Lower leg skin (tissue), 4 donors: ENCODE data around the gene C19orf81. TPM values are rescaled to one million over a fixed set of nuclear protein-coding genes. Genes with fewer than 3 reads are reported as not detected.

Source experiments
- DNase-seq, 2 donors: peaks; one replicate each; pipeline ENCODE4 v3.0.0-alpha.2; 2019; ENCODE audit warnings: low spot score in 2 of 2
- H3K4me3 ChIP-seq: fragments of 200-600 bp; sonication (generic); 2 replicates; pipeline ENCODE4 v1.5.1; 2017; ENCODE audit warnings: mild to moderate bottlenecking, low read depth; ENCODE audit not compliant: poor library complexity, severe bottlenecking
- POLR2A ChIP-seq, 2 donors: fragments of 450-650 bp; IDR thresholded peaks; one replicate each; pipeline ENCODE4 v1.6.1; 2016 to 2017; ENCODE audit warnings: antibody characterized with exemption in 2 of 2, mild to moderate bottlenecking in 1 of 2, moderate library complexity in 1 of 2
- WGBS, 2 donors: methylation state at CpG; one replicate each; pipeline ENCODE4 v1.1.5; 2018; 5-methylcytosine and 5-hydroxymethylcytosine counted together
- intact Hi-C: fragments of 100-400 bp; cut with DNase I; formaldehyde crosslinking; loops from one replicate; pipeline ENCODE4 v1.15.0; 2023; ENCODE audit warnings: low total_unique reads
- total RNA-seq, 4 donors: library from RNA; depleted of rRNA; stranded (reverse); fragments of >200 nt; gene quantifications; one replicate each; pipeline ENCODE4 v1.1.0, GENCODE V29; 2016
- TF ChIP-seq, protein P1 (sequence below), 3 donors: fragments of 450-650 bp; IDR thresholded peaks; one replicate each; pipeline ENCODE4 v1.5.1; 2016; ENCODE audit warnings: antibody characterized with exemption in 3 of 3, mild to moderate bottlenecking in 3 of 3, moderate library complexity in 2 of 3

Gene C19orf81
- total RNA-seq, 4 donors from 2014 or later, result 0.91 to 1.4 TPM; not detected in 2

- TF ChIP-seq, protein P1, sequence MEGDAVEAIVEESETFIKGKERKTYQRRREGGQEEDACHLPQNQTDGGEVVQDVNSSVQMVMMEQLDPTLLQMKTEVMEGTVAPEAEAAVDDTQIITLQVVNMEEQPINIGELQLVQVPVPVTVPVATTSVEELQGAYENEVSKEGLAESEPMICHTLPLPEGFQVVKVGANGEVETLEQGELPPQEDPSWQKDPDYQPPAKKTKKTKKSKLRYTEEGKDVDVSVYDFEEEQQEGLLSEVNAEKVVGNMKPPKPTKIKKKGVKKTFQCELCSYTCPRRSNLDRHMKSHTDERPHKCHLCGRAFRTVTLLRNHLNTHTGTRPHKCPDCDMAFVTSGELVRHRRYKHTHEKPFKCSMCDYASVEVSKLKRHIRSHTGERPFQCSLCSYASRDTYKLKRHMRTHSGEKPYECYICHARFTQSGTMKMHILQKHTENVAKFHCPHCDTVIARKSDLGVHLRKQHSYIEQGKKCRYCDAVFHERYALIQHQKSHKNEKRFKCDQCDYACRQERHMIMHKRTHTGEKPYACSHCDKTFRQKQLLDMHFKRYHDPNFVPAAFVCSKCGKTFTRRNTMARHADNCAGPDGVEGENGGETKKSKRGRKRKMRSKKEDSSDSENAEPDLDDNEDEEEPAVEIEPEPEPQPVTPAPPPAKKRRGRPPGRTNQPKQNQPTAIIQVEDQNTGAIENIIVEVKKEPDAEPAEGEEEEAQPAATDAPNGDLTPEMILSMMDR (IDR thresholded peaks at IDR 0.05), result no peak
- TF ChIP-seq POLR2A (IDR thresholded peaks at IDR 0.05), result no peak
- 64 to 75% methylated on average over 22 to 23 of the region's 23 CpGs for WGBS, 2 donors
- no peak for DNase-seq
- intact Hi-C loops, result no loop called here
- H3K4me3 ChIP-seq, result no peak overlapping the region
These were observed 53.1 kb downstream of the C19orf81 start for GRCh38 chr19:50702158-50702870.

- DNase-seq, result no peak
- TF ChIP-seq, protein P1 (IDR thresholded peaks at IDR 0.05), result no peak
- no peak for TF ChIP-seq POLR2A (IDR thresholded peaks at IDR 0.05)
- no peak overlapping the region for H3K4me3 ChIP-seq
- WGBS, 2 donors, result 69 to 70% methylated on average over 35 to 41 of the region's 47 CpGs
- intact Hi-C loops, result no loop called here
These were observed 53.9 kb downstream of the C19orf81 start for GRCh38 chr19:50702871-50703829.

DNA sequence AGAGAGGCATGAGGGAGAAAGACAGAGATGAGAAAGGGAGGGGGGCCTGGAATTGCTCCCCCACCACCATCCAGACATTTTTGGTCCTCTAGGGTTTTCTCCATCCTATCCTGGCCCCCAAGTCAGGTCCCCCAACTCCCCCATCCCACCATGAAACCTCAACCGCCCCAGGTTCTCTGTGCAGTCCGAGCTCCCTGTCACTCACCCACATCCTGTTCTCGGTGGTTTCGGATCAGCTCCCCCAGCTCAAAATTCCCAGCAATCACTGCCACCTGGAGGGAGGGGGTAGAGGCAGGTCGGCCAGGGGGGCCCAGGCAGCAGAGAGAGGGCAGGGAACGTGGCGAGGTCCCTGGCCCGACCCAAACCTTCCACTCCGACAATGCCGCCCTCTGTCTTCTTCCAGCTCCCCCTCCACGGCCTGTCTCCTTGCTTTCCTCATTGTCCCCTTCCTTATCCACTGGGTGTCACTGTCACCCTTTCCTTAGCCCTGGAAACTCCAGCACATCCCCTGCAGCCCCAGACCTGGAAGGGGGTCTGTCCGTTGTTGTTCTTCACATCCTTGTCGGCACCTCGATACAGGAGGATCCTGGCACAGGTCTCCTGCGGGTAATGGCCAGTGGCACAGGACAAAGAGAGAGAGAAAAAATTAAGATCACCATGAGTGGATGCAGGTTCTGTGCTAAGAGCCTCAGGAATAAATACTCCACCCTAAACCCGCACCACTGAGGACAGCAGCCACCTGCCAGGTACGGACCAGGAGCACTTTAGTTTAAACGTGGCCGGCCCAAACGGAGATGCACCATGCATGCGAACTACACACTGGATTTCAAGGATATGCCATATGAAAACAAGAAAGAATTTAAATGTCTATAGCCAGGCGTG is 54.9 kb downstream of the C19orf81 start:
- WGBS, 2 donors, result 36 to 42% methylated on average over 22 of the region's 22 CpGs
- no peak for TF ChIP-seq POLR2A (IDR thresholded peaks at IDR 0.05)
- TF ChIP-seq, protein P1 (IDR thresholded peaks at IDR 0.05), result no peak
- intact Hi-C loops, result no loop called here
- H3K4me3 ChIP-seq, result no peak overlapping the region
- DNase-seq, result no peak

DNA sequence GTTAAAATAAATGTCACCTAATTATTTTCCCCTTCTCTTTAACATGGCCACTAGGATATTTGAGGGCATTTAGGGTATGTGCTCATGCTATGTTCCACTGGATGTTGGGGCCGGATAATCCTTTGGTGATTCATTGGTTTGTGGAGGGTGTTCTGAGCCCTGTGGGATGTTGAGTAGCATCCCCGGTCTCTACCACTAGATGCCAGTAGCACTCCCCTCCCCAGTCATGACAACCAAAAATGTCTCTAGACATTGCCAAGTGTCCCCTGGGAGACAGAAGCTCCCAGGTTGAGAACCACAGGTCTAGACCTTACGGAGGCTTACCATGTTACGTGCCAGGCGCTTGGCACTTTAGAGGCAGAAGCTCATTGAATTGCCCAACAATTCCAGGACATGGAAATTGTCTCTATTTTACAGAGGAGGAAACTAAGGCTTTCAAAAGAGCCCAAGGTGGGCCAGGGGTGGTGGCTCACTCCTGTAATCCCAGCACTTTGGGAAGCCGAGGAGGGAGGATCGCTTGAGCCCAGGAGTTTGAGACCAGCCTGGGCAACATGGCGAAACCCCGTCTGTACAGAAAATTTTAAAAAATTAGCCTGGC is 56.3 kb downstream of the C19orf81 start:
- no peak for TF ChIP-seq POLR2A (IDR thresholded peaks at IDR 0.05)
- TF ChIP-seq, protein P1 (IDR thresholded peaks at IDR 0.05), result no peak
- DNase-seq, result no peak
- intact Hi-C loops, result no loop called here
- 36 to 41% methylated on average over 9 of the region's 9 CpGs for WGBS, 2 donors
- no peak overlapping the region for H3K4me3 ChIP-seq

DNA sequence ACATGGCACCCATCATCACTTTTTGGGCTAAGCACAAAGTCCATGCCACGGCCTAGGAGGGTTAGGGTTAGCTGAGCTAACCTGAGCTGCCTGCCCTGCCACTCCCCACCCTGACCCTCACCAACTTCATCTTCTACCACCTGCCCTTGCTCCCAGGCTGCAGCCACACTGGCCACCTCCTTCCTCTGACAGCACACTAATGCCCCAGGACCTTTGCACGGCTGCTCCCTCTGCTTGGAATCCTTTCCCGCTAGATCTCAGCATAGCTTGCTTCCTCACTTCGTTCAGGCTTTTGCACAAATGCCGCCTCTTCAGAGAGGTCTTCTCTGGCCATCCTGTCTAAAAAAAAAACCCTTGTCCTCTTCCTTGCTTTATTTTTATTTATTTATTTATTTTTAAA is 57.1 kb downstream of the C19orf81 start:
- 68 to 76% methylated on average over 5 of the region's 5 CpGs for WGBS, 2 donors
- no peak for DNase-seq

More for the DNA sequence above, 57.1 kb downstream of the C19orf81 start:
- no peak for TF ChIP-seq POLR2A (IDR thresholded peaks at IDR 0.05)
- TF ChIP-seq, protein P1 (IDR thresholded peaks at IDR 0.05), result no peak
- no peak overlapping the region for H3K4me3 ChIP-seq
- intact Hi-C loops, result no loop called here
